ENCODE data around the gene PLAGL2.
"Not testable (repeated sequence)": the region's sequence is repeated elsewhere in the genome, so short reads cannot be mapped to it uniquely, and the experiment has no call there.

Gene PLAGL2

DNA sequence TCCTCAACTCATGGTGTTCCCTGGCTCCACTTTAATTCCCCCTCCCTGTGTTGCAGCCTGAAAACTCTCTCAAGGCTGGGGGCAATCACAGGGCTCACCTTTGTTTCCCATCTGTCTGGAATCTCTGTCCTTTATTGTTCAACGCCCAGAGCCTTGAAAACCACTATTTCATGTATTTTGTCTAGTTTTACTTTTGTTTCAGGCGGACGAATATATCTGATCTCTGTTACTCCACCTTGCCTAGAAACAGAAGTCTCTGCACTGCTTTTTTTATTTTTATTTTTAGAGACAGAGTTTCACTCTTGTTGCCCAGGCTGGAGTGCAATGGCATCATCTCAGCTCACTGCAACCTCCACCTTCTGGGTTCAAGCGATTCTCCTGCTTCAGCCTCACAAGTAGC, 27.6 kb downstream of the PLAGL2 start:
- TF ChIP-seq, protein P1, sequence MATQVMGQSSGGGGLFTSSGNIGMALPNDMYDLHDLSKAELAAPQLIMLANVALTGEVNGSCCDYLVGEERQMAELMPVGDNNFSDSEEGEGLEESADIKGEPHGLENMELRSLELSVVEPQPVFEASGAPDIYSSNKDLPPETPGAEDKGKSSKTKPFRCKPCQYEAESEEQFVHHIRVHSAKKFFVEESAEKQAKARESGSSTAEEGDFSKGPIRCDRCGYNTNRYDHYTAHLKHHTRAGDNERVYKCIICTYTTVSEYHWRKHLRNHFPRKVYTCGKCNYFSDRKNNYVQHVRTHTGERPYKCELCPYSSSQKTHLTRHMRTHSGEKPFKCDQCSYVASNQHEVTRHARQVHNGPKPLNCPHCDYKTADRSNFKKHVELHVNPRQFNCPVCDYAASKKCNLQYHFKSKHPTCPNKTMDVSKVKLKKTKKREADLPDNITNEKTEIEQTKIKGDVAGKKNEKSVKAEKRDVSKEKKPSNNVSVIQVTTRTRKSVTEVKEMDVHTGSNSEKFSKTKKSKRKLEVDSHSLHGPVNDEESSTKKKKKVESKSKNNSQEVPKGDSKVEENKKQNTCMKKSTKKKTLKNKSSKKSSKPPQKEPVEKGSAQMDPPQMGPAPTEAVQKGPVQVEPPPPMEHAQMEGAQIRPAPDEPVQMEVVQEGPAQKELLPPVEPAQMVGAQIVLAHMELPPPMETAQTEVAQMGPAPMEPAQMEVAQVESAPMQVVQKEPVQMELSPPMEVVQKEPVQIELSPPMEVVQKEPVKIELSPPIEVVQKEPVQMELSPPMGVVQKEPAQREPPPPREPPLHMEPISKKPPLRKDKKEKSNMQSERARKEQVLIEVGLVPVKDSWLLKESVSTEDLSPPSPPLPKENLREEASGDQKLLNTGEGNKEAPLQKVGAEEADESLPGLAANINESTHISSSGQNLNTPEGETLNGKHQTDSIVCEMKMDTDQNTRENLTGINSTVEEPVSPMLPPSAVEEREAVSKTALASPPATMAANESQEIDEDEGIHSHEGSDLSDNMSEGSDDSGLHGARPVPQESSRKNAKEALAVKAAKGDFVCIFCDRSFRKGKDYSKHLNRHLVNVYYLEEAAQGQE (IDR thresholded peaks at IDR 0.05; ENCODE audit: insufficient replicate concordance, low read depth): no peak
- TF ChIP-seq, protein P2, sequence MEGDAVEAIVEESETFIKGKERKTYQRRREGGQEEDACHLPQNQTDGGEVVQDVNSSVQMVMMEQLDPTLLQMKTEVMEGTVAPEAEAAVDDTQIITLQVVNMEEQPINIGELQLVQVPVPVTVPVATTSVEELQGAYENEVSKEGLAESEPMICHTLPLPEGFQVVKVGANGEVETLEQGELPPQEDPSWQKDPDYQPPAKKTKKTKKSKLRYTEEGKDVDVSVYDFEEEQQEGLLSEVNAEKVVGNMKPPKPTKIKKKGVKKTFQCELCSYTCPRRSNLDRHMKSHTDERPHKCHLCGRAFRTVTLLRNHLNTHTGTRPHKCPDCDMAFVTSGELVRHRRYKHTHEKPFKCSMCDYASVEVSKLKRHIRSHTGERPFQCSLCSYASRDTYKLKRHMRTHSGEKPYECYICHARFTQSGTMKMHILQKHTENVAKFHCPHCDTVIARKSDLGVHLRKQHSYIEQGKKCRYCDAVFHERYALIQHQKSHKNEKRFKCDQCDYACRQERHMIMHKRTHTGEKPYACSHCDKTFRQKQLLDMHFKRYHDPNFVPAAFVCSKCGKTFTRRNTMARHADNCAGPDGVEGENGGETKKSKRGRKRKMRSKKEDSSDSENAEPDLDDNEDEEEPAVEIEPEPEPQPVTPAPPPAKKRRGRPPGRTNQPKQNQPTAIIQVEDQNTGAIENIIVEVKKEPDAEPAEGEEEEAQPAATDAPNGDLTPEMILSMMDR (IDR thresholded peaks at IDR 0.05; ENCODE audit: insufficient read depth, low read length): no peak
- TF ChIP-seq SPI1 (IDR thresholded peaks at IDR 0.05; ENCODE audit: borderline replicate concordance, low read depth): no peak
- no peak for TF ChIP-seq POLR2AphosphoS5 (IDR thresholded peaks at IDR 0.05; ENCODE audit: low read depth)
- TF ChIP-seq GABPA (IDR thresholded peaks at IDR 0.05; ENCODE audit: low read depth): no peak
- DNase-seq (ENCODE audit: low read depth in 1 of 2, low spot score in 1 of 2): no peak
- Histone ChIP-seq H3K27ac (replicated peaks) (no peak overlapping the region), H3K27me3 (ENCODE audit: insufficient read depth, poor library complexity, severe bottlenecking) (no peaks in the 10 kb centered on the region), H3K4me3 (replicated peaks; ENCODE audit: insufficient read depth, low read length) (no peak overlapping the region)

- no peak for DNase-seq (ENCODE audit: low read depth in 1 of 2, low spot score in 1 of 2)
- Histone ChIP-seq H3K27ac (replicated peaks) (no peak overlapping the region), H3K4me3 (replicated peaks; ENCODE audit: insufficient read depth, low read length) (no peak overlapping the region), H3K27me3 (ENCODE audit: insufficient read depth, poor library complexity, severe bottlenecking) (no peaks in the 10 kb centered on the region)
- no peak for TF ChIP-seq POLR2AphosphoS5 (IDR thresholded peaks at IDR 0.05; ENCODE audit: low read depth)
- no peak for TF ChIP-seq SPI1 (IDR thresholded peaks at IDR 0.05; ENCODE audit: borderline replicate concordance, low read depth)
- TF ChIP-seq, protein P1 (IDR thresholded peaks at IDR 0.05; ENCODE audit: insufficient replicate concordance, low read depth): no peak
- TF ChIP-seq, protein P2 (IDR thresholded peaks at IDR 0.05; ENCODE audit: insufficient read depth, low read length): no peak
- no peak for TF ChIP-seq GABPA (IDR thresholded peaks at IDR 0.05; ENCODE audit: low read depth)
Observed at GRCh38 chr20:32179515-32179914, 28.0 kb downstream of the PLAGL2 start.

- DNase-seq (ENCODE audit: low read depth in 1 of 2, low spot score in 1 of 2); H3K4me3 ChIP-seq (replicated peaks; ENCODE audit: insufficient read depth, low read length); H3K27me3 ChIP-seq (ENCODE audit: insufficient read depth, poor library complexity, severe bottlenecking); H3K27ac ChIP-seq (replicated peaks): not testable (repeated sequence)
Observed at GRCh38 chr20:32177696-32178095, 29.8 kb downstream of the PLAGL2 start.

DNA sequence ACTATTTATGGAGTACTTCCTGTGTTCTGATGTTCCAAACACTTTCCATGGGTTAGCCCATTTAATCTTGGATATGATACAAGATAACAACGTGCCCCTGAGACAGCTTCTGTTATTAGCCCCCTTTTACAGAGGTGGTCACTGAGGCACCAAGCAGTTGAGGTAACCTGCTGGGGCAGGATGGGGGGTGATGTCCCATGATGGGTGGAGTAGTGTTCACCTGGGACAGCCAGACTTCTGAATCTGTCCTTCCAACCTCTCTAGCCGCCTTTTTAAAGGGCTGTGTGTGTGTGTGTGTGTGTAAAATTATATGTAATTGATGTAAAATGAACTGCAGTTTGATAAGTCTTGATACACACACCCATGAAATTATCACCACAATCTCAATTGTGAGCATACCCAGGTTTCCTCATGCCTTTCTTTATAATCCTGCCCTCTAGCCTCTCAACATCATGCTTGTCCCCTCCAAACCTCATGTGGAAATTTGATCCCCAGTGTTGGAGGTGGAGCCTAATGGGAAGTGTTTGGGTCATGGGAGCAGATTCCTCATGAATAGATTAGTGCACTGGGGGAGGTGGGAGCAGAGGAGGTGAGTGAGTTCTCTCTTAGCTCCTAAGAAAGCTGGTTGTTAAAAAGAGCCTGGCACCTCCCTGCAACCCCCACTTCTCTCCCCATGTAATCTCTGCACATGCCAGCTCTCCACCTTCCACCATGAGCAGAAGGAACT, 39.2 kb downstream of the PLAGL2 start:
- no peaks in the 10 kb centered on the region for H3K27me3 ChIP-seq (ENCODE audit: insufficient read depth, poor library complexity, severe bottlenecking)
- DNase-seq (ENCODE audit: low read depth in 1 of 2, low spot score in 1 of 2): no peak
- H3K27ac ChIP-seq (replicated peaks): no peak overlapping the region
- no peak overlapping the region for H3K4me3 ChIP-seq (replicated peaks; ENCODE audit: insufficient read depth, low read length)
- no peak for TF ChIP-seq GABPA (IDR thresholded peaks at IDR 0.05; ENCODE audit: low read depth)
- TF ChIP-seq, protein P1 (IDR thresholded peaks at IDR 0.05; ENCODE audit: insufficient replicate concordance, low read depth): no peak
- no peak for TF ChIP-seq SPI1 (IDR thresholded peaks at IDR 0.05; ENCODE audit: borderline replicate concordance, low read depth)
- no peak for TF ChIP-seq POLR2AphosphoS5 (IDR thresholded peaks at IDR 0.05; ENCODE audit: low read depth)
- TF ChIP-seq, protein P2 (IDR thresholded peaks at IDR 0.05; ENCODE audit: insufficient read depth, low read length): no peak

All from HL-60 (cell line).